ENCODE measurements around the gene SPATS2.

The SPATS2 gene

GRCh38 chr12:49415521-49415970 lies 48.3 kb downstream of the SPATS2 start (continued):
- peak; percentile 51; the same call in 1 of the 2 replicates for TF ChIP-seq ZBTB44 (tag by site-specific recombination; IDR thresholded peaks at IDR 0.05)
- 0 out of 2 replicates have a peak, but pooled peaks have one; percentile 32 for TF ChIP-seq ZNF362 (tag by site-specific recombination; IDR thresholded peaks at IDR 0.05)
- TF ChIP-seq ZBTB1 (tag by site-specific recombination; IDR thresholded peaks at IDR 0.05) = no peak
- peak; percentile 51; the same call in 1 of the 2 replicates for TF ChIP-seq SP7 (tag by site-specific recombination; IDR thresholded peaks at IDR 0.05)
- no peak for TF ChIP-seq ZNF148 (tag by site-specific recombination; IDR thresholded peaks at IDR 0.05; ENCODE audit: borderline replicate concordance)
- peak; percentile 38; the same call in 1 of the 2 replicates for TF ChIP-seq FEZF1 (tag by site-specific recombination; IDR thresholded peaks at IDR 0.05)
- TF ChIP-seq INSM2 (tag by site-specific recombination; IDR thresholded peaks at IDR 0.05) = no peak
- peak; percentile 45; the same call in 1 of the 2 replicates for TF ChIP-seq TSHZ1 (tag by site-specific recombination; IDR thresholded peaks at IDR 0.05; ENCODE audit: borderline replicate concordance)
- no peak for TF ChIP-seq ZNF391 (tag by site-specific recombination; IDR thresholded peaks at IDR 0.05; ENCODE audit: borderline replicate concordance, low read depth)
- peak; percentile 52 for TF ChIP-seq OSR2 (tag by site-specific recombination; IDR thresholded peaks at IDR 0.05)

- TF ChIP-seq REPIN1 (tag by site-specific recombination; IDR thresholded peaks at IDR 0.05; ENCODE audit: low read depth) (no peak), ZEB2 (tag by site-specific recombination; IDR thresholded peaks at IDR 0.05) (no peak), ZNF585B (tag by site-specific recombination; IDR thresholded peaks at IDR 0.05) (no peak), ZNF404 (tag by site-specific recombination; IDR thresholded peaks at IDR 0.05) (no peak), SCRT2 (tag by site-specific recombination; IDR thresholded peaks at IDR 0.05) (no peak), ZNF2 (tag by site-specific recombination; IDR thresholded peaks at IDR 0.05) (no peak), ZNF266 (tag by site-specific recombination; IDR thresholded peaks at IDR 0.05; ENCODE audit: low read depth) (no peak), ZNF654 (tag by site-specific recombination; IDR thresholded peaks at IDR 0.05; ENCODE audit: low read depth) (no peak), ZNF350 (tag by site-specific recombination; IDR thresholded peaks at IDR 0.05) (no peak), ZNF354C (tag by site-specific recombination; IDR thresholded peaks at IDR 0.05; ENCODE audit: borderline replicate concordance, low read depth) (no peak), ZSCAN23 (tag by site-specific recombination; IDR thresholded peaks at IDR 0.05) (no peak), ZBTB21 (tag by site-specific recombination; IDR thresholded peaks at IDR 0.05) (no peak), ZNF184 (tag by site-specific recombination; IDR thresholded peaks at IDR 0.05) (no peak), ZNF623 (tag by site-specific recombination; IDR thresholded peaks at IDR 0.05) (no peak), ZNF555 (tag by site-specific recombination; conservative IDR thresholded peaks at IDR 0.05) (no peak)
- POLR2A ChIA-PET = interaction anchor here (1.0 to 2.7 kb wide), 2 partner anchors 50 to 123 kb away, joined by 4 to 12 read pairs; partner anchors contain the start of gene SPATS2
- Histone ChIP-seq H3K9me3 (ENCODE audit: control insufficient read depth, insufficient read depth, low read depth, low read length) (no peaks in the 10 kb centered on the region), H3K4me3 (ENCODE audit: low read depth, low read length) (no peak overlapping the region), H3K36me3 (ENCODE audit: control insufficient read depth in 2 of 2, insufficient read depth in 1 of 2, low read length in 2 of 2) (no peaks in the 10 kb centered on the region; a peak in 1 of 3 replicates), H3K4me1 (ENCODE audit: control insufficient read depth, insufficient read depth, low read length) (peaks cover 19% of the 10 kb centered on the region), H3K27ac (ENCODE audit: extremely low read depth, low read depth, low read length) (no peak overlapping the region)
- CTCF ChIA-PET = interaction anchor here (0.6 to 1.6 kb wide), 6 partner anchors 21 to 408 kb away, joined by 3 to 7 read pairs (median 4); partner anchors contain the start of gene SPATS2
These were observed 49.6 kb downstream of the SPATS2 start for GRCh38 chr12:49416892-49417291.
